ENCODE measurements around the gene MPHOSPH10. TPM values are rescaled to one million over a fixed set of nuclear protein-coding genes. Genes with fewer than 3 reads are reported as not detected.

MPHOSPH10 gene
- total and polyA plus RNA-seq, 2 of the 13 experiments (the other 11 are each of a cell fraction or from before 2014, with no cell fraction given): 37.8 to 137 TPM

DNA sequence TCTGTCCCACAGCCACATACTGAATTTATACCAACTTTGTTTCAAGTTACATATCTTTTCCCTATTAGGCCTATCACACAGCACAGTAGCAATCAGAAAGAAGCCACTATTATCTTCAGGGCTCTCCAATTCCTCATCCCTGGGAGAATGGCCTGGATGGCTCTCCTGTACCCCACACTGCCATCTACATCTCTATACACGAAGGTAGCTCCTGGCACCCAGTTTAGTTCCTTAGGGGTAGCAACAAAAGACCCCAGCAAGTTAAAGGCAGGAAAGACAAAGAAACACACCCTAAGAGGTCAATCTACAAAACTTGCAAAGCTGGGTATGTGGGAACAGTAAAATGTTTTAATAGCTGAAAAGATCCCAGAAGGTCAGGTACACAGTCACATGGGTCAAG is 56.5 kb downstream of the MPHOSPH10 start:
- Histone ChIP-seq H3K9me3 (ENCODE audit: low read length) (no peaks in the 10 kb centered on the region), H3K27me3 (ENCODE audit: control insufficient read depth in 1 of 2, insufficient read depth in 2 of 2, low read length in 2 of 2) (0 out of 5 replicates have a peak, but pooled peaks cover 0 to 3% of the 10 kb centered on the region in 2 experiments), H3K4me2 (ENCODE audit: low read depth, low read length) (no peak overlapping the region), H3K36me3 (replicated peaks in 1 of 2; ENCODE audit: control insufficient read depth in 1 of 2, insufficient read depth in 2 of 2, low read length in 2 of 2) (no peaks in the 10 kb centered on the region), H3K9ac (ENCODE audit: insufficient read depth, low read depth, low read length) (no peak overlapping the region), H3K4me1 (ENCODE audit: insufficient read depth, low read length) (no peaks in the 10 kb centered on the region), H3K27ac (ENCODE audit: extremely low read length, insufficient read depth, low read length) (no peak overlapping the region), H3K4me3 (replicated peaks in 1 of 3; ENCODE audit: insufficient read depth in 1 of 3, low read depth in 2 of 3, low read length in 3 of 3) (no peak overlapping the region), H3K79me2 (ENCODE audit: insufficient read depth, low read length) (no peaks in the 10 kb centered on the region), H4K20me1 (ENCODE audit: insufficient read depth, low read length) (no peaks in the 10 kb centered on the region), H2AFZ (ENCODE audit: low read length) (no peak overlapping the region)
- intact Hi-C loops (cut with micrococcal nuclease; ENCODE audit: unreplicated experiment): no loop called here
- DNase-seq (ENCODE audit: low spot score): no peak
- ChIA-PET POLR2A (no interaction called here), CTCF (ENCODE audit: low intra/inter-chr PET ratio, low total read pairs) (no interaction called here)
- in situ Hi-C loops (cut with HindIII; ENCODE audit: extremely low pct_ligation_motif_present, low pct_unique_long_range_greater_than_20kb): no loop called here
- FAIRE-seq: no peak
- no TSS peak for BruUV-seq (replicated peaks)
- WGBS (ENCODE audit: low lambda C conversion rate): 0% methylated on average over 1 of the region's 1 CpG
- no peak for TF ChIP-seq IKZF1 (IDR thresholded peaks at IDR 0.05)
- no peak for TF ChIP-seq ZNF101 (CRISPR knock-in tag; IDR thresholded peaks at IDR 0.05; ENCODE audit: borderline replicate concordance, low read depth)
- no peak for TF ChIP-seq ZBTB1 (CRISPR knock-in tag; IDR thresholded peaks at IDR 0.05; ENCODE audit: borderline replicate concordance)
- TF ChIP-seq ZNF770 (CRISPR knock-in tag; IDR thresholded peaks at IDR 0.05): no peak
- no peak for TF ChIP-seq THAP7 (CRISPR knock-in tag; IDR thresholded peaks at IDR 0.05)
- TF ChIP-seq MED13 (CRISPR knock-in tag; IDR thresholded peaks at IDR 0.05): no peak
- no peak for TF ChIP-seq ZNF652 (CRISPR knock-in tag; IDR thresholded peaks at IDR 0.05; ENCODE audit: borderline replicate concordance, low read depth)
- ATAC-seq: no peak
